Caco-2 (cell line): ENCODE data around the gene TUBB4B. TPM values are rescaled to one million over a fixed set of nuclear protein-coding genes. Genes with fewer than 3 reads are reported as not detected.
"Not testable (repeated sequence)": the region's sequence is repeated elsewhere in the genome, so short reads cannot be mapped to it uniquely, and the experiment has no call there.

Experiments used
- BruUV-seq: library from RNA; stranded (reverse); fragments of 400-500 nt; replicated peaks from 2 replicates; lab custom pipeline; 2021; lab: Mats Ljungman, UMichigan
- CTCF ChIA-PET: fragments of 300-600 bp; sonication (Branson Sonifier 250); formaldehyde crosslinking; loops from one replicate; lab custom pipeline; 2022; ENCODE audit warnings: antibody characterized with exemption; lab: Charles Lee
- POLR2A ChIA-PET: fragments of 300-600 bp; sonication (Branson Sonifier 250); formaldehyde crosslinking; loops from one replicate; lab custom pipeline; 2022; ENCODE audit warnings: antibody characterized with exemption; lab: Charles Lee
- DNase-seq, 2 experiments: peaks; one replicate each; pipeline versions ENCODE4 v3.0.0 to v3.0.0-alpha.2; 2020 to 2022
- H3K27me3 ChIP-seq: replicated peaks from 2 replicates; pipeline ENCODE4 v1.6.0; 2011; ENCODE audit warnings: low read length; ENCODE audit not compliant: control insufficient read depth, insufficient read depth
- H3K36me3 ChIP-seq: 2 replicates; pipeline ENCODE4 v1.5.1; 2011; ENCODE audit warnings: low read length; ENCODE audit not compliant: control insufficient read depth, insufficient read depth
- H3K4me1 ChIP-seq: fragments of 250-450 bp; sonication (Bioruptor Pico); 2 replicates; pipeline ENCODE4 v1.5.1; 2020; ENCODE audit warnings: mild to moderate bottlenecking
- H3K4me3 ChIP-seq: 2 replicates; pipeline ENCODE4 v1.5.1; 2011; ENCODE audit warnings: low read depth, mild to moderate bottlenecking, control low read depth, low read length
- H3K9me3 ChIP-seq: fragments of 250-450 bp; sonication (Bioruptor Pico); 2 replicates; pipeline ENCODE4 v1.5.1; 2020; ENCODE audit warnings: mild to moderate bottlenecking, moderate library complexity
- H3K27ac Mint-ChIP-seq: one replicate; pipeline ENCODE4 v1.8.0; 2022; ENCODE audit warnings: mixed read lengths; ENCODE audit not compliant: unreplicated experiment
- H3K27me3 Mint-ChIP-seq: one replicate; pipeline ENCODE4 v1.8.0; 2022; ENCODE audit warnings: mixed read lengths; ENCODE audit not compliant: insufficient read depth, unreplicated experiment
- H3K36me3 Mint-ChIP-seq: one replicate; pipeline ENCODE4 v1.8.0; 2022; ENCODE audit warnings: mild to moderate bottlenecking, mixed read lengths; ENCODE audit not compliant: insufficient read depth, unreplicated experiment
- H3K4me1 Mint-ChIP-seq: one replicate; pipeline ENCODE4 v1.8.0; 2022; ENCODE audit warnings: low read depth, mixed read lengths; ENCODE audit not compliant: unreplicated experiment
- H3K4me3 Mint-ChIP-seq: one replicate; pipeline ENCODE4 v1.8.0; 2022; ENCODE audit warnings: mild to moderate bottlenecking, moderate library complexity, mixed read lengths; ENCODE audit not compliant: unreplicated experiment
- H3K9me3 Mint-ChIP-seq: one replicate; pipeline ENCODE4 v1.8.0; 2022; ENCODE audit warnings: mixed read lengths; ENCODE audit not compliant: unreplicated experiment
- intact Hi-C: fragments of 100-400 bp; cut with micrococcal nuclease; formaldehyde crosslinking; loops from one replicate; pipeline ENCODE4 v1.10.0; 2022; ENCODE audit not compliant: unreplicated experiment
- total RNA-seq: library from RNA; stranded (reverse); gene quantifications from 2 replicates; pipeline ENCODE4 v1.2.3, GENCODE V29; 2022
- TF ChIP-seq, protein P1 (sequence below), 2 experiments: fragments of 200-600 bp in 1 of 2; IDR thresholded peaks; 1 replicate in 1 of 2; 2 replicates in 1 of 2; pipeline versions ENCODE4 v1.5.1 to v1.8.0; 2011 to 2022; ENCODE audit warnings: antibody characterized with exemption in 1 of 2, control low read depth in 1 of 2, inconsistent platforms in 1 of 2, low read depth in 1 of 2, low read length in 1 of 2, mild to moderate bottlenecking in 1 of 2, moderate library complexity in 1 of 2; ENCODE audit not compliant: insufficient read depth in 1 of 2, severe bottlenecking in 1 of 2, unreplicated experiment in 1 of 2

TUBB4B gene
- total RNA-seq, 1 experiment from 2014 or later, result 487 TPM

DNA sequence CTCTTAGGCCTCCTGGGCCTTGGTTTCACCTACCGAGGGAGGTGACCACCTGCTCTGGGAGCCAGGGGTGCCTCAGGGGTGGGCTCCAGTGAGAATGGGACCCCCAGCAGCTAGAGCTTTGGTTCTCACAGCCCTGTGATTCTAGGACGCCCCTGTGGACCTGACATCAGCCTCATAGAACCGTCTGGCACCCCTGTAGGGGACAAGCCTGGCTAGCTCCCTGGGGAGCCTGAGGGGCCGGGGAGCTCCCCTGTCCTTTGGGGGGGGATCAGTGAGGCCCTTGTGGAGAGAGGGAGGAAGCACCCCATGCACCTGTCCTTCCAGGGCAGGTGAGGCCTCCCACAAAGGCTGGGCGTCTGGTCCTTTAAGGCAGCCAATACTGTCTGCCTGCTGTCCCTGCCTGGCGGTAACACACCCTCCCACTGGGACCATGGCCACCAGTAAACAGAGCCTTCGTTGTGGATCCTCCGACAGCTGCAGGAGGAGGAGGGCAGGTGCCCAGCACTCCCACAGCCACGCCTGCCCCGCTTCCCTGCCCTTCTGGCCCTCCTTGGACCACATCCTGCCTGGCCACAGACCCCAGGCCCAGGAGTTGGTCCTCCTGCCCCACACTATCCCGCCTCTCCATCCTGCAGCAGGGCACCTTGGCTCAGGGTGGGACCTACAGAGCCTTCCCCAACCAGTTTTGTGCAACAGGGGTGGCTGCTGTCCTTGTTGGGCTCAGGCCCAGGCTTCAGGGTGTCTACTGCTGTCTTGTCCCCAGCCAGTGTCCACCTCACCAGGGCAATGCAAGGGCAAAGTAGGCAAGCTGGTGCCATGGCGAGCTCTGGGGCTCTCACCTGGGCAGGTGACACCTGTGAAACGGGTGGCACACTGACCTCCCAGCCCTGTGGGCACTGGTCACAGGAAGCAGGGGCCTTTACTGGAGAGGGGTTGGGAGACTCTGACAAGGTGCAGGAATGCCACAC, 3.0 kb upstream of the TUBB4B start:
- Histone ChIP-seq H3K9me3 (no peaks in the 10 kb centered on the region), H3K27me3 (no peaks in the 10 kb centered on the region), H3K4me1 (peaks cover 28% of the 10 kb centered on the region), H3K4me3 (no peak overlapping the region), H3K36me3 (0 out of 2 replicates have a peak, but pooled peaks cover 2% of the 10 kb centered on the region)
- peaks cover 13% of the 10 kb centered on the region for H3K4me1 Mint-ChIP-seq
- DNase-seq, result no peak
- H3K4me3 Mint-ChIP-seq, result no peak overlapping the region
- TF ChIP-seq, protein P1, sequence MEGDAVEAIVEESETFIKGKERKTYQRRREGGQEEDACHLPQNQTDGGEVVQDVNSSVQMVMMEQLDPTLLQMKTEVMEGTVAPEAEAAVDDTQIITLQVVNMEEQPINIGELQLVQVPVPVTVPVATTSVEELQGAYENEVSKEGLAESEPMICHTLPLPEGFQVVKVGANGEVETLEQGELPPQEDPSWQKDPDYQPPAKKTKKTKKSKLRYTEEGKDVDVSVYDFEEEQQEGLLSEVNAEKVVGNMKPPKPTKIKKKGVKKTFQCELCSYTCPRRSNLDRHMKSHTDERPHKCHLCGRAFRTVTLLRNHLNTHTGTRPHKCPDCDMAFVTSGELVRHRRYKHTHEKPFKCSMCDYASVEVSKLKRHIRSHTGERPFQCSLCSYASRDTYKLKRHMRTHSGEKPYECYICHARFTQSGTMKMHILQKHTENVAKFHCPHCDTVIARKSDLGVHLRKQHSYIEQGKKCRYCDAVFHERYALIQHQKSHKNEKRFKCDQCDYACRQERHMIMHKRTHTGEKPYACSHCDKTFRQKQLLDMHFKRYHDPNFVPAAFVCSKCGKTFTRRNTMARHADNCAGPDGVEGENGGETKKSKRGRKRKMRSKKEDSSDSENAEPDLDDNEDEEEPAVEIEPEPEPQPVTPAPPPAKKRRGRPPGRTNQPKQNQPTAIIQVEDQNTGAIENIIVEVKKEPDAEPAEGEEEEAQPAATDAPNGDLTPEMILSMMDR (IDR thresholded peaks at IDR 0.05; ENCODE audit: insufficient read depth in 1 of 2, low read depth in 1 of 2, low read length in 1 of 2, severe bottlenecking in 1 of 2, unreplicated experiment in 1 of 2), result no peak
- ChIA-PET CTCF (interaction anchor here (1.5 kb wide), 1 partner anchor 15 kb away, joined by 3 read pairs; no protein-coding TSS in a partner anchor), POLR2A (no interaction called here)
- peaks cover 47% of the 10 kb centered on the region for H3K36me3 Mint-ChIP-seq
- no TSS peak for BruUV-seq
- H3K27me3 Mint-ChIP-seq, result peaks cover 3% of the 10 kb centered on the region
- intact Hi-C loops, result loop anchor here (5.0 kb wide), 1 partner anchor 36 kb away; the partner anchor contains the start of gene TPRN
- no peak overlapping the region for H3K27ac Mint-ChIP-seq
- no peaks in the 10 kb centered on the region for H3K9me3 Mint-ChIP-seq

DNA sequence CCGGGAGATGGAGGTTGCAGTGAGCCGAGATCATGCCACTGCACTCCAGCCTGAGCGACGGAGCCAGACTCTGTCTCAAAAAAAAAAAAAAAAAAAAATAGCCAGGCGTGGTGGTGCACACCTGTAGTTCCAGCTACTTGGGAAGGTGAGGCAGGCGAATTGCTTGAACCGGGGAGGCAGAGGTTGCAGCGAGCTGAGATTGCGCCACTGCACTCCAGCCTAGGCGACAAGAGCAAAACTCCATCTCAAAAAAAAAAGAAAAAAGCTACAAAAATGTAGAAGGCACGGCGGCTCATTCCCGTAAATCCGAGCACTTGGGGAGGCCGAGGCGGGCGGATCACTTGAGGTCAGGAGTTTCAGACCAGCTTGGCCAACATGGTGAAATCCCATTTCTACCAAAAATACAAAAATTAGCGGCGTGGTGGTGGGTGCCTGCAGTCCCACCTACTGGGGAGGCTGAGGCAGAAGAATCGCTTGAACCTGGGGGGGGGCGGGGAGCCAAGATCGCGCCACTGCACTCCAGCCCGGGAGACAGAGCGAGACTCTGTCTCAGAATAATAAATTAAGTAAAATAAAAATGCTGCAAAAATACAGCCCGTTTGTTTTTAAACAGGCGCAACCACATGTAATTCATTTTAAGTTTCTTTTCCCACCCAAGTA, 1.4 kb upstream of the TUBB4B start:
- intact Hi-C loops, result loop anchor here (2.0 to 10.0 kb wide), 4 partner anchors 17 to 445 kb away; partner anchors contain the start of genes CCDC183, RNF208, TMEM141 and TPRN
- H3K36me3 ChIP-seq, DNase-seq, H3K27me3 Mint-ChIP-seq, H3K27me3 ChIP-seq, H3K9me3 Mint-ChIP-seq, BruUV-seq, H3K9me3 ChIP-seq: not testable (repeated sequence)
- H3K27ac Mint-ChIP-seq, result peak overlapping the region; percentile 74
- H3K4me1 ChIP-seq, result peaks cover 32% of the 10 kb centered on the region
- peak overlapping the region; percentile 80 for H3K4me3 ChIP-seq
- CTCF ChIA-PET, result interaction anchor here (0.7 to 1.6 kb wide), 8 partner anchors 10 to 292 kb away, joined by 3 to 6 read pairs (median 3); no protein-coding TSS in a partner anchor
- H3K4me3 Mint-ChIP-seq, result peak overlapping the region; percentile 80
- H3K36me3 Mint-ChIP-seq, result peaks cover 56% of the 10 kb centered on the region
- H3K4me1 Mint-ChIP-seq, result peaks cover 12% of the 10 kb centered on the region
- POLR2A ChIA-PET, result interaction anchor here (0.6 to 2.4 kb wide), 9 partner anchors 15 to 169 kb away, joined by 3 to 39 read pairs (median 9); partner anchors contain the start of genes NELFB, RNF208 and SAPCD2

DNA sequence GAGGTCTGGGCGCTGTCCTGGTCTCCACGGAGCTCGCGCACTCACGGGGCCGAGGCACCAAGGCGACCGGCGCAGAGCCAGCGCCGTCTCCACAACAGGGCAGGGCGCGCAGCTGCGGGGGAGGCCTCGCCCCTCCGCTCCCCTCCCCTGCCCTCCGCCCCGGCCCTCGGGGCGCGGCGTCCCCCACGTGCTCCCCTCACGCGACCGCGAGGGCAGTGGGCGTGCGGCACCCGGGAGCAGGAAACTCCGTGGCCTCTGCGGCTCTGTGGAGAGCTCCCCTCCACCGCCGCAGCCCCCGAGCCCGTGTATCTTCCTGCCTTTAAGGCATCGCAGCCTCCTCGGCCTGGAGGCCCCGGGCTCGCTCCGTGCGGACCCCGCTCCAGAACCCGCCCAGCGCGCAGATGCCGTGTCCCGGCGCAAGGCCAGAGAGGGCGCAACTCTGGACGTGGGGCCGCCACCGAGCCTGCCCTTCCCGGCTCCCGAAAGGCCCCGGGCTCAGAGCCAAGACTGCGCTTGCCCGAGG, 708 bp upstream of the TUBB4B start:
- intact Hi-C loops, result loop anchor here (2.0 to 10.0 kb wide), 3 partner anchors 18 to 446 kb away; partner anchors contain the start of genes CCDC183, RNF208 and TMEM141
- DNase-seq, result no peak
- TF ChIP-seq, protein P1 (IDR thresholded peaks at IDR 0.05; ENCODE audit: insufficient read depth in 1 of 2, low read depth in 1 of 2, low read length in 1 of 2, severe bottlenecking in 1 of 2, unreplicated experiment in 1 of 2), result peak in 1 of 2 experiments; percentile 43
- H3K36me3 Mint-ChIP-seq, result peaks cover 58% of the 10 kb centered on the region
- H3K4me3 ChIP-seq, result peak overlapping the region; percentile 80
- H3K4me1 Mint-ChIP-seq, result peaks cover 7% of the 10 kb centered on the region
- TSS peak; percentile 61 for BruUV-seq
- H3K27me3 ChIP-seq, result no peaks in the 10 kb centered on the region
- H3K27me3 Mint-ChIP-seq, result peaks cover 3% of the 10 kb centered on the region
- H3K36me3 ChIP-seq, result peaks cover 2% of the 10 kb centered on the region; the same call in 1 of the 2 replicates
- POLR2A ChIA-PET, result interaction anchor here (0.5 to 2.4 kb wide), 31 partner anchors 9 to 1333 kb away, joined by 3 to 39 read pairs (median 4); partner anchors contain the start of genes CAMSAP1, ENTPD8, MAN1B1 and MRPL41
- H3K4me1 ChIP-seq, result peaks cover 31% of the 10 kb centered on the region
- H3K9me3 Mint-ChIP-seq, result no peaks in the 10 kb centered on the region
- no peaks in the 10 kb centered on the region for H3K9me3 ChIP-seq
- peak overlapping the region; percentile 80 for H3K4me3 Mint-ChIP-seq
- CTCF ChIA-PET, result interaction anchor here (0.8 to 2.7 kb wide), 11 partner anchors 11 to 293 kb away, joined by 3 to 13 read pairs (median 4); partner anchors contain the start of gene NRARP
- peak overlapping the region; percentile 95 for H3K27ac Mint-ChIP-seq
